Type B pancreatic cell (in vitro differentiated cells): ENCODE measurements around the gene MUCL1. TPM values are rescaled to one million over a fixed set of nuclear protein-coding genes. Genes with fewer than 3 reads are reported as not detected.

Experiments used
- DNase-seq: peaks from one replicate; pipeline ENCODE4 v3.0.0; 2021; ENCODE audit warnings: mixed read lengths; ENCODE audit not compliant: unreplicated experiment; ENCODE audit errors: extremely low spot score
- H3K27ac Mint-ChIP-seq: 2 replicates; pipeline ENCODE4 v1.8.0; 2021; ENCODE audit warnings: mild to moderate bottlenecking, mixed read lengths
- H3K27me3 Mint-ChIP-seq: 2 replicates; pipeline ENCODE4 v1.8.0; 2021; ENCODE audit warnings: mixed read lengths
- H3K36me3 Mint-ChIP-seq: 2 replicates; pipeline ENCODE4 v1.8.0; 2021; ENCODE audit warnings: mixed read lengths
- H3K4me1 Mint-ChIP-seq: one replicate; pipeline ENCODE4 v1.8.0; 2021; ENCODE audit warnings: mixed read lengths; ENCODE audit not compliant: unreplicated experiment
- H3K4me3 Mint-ChIP-seq: 2 replicates; pipeline ENCODE4 v1.8.0; 2021; ENCODE audit warnings: mild to moderate bottlenecking, mixed read lengths
- H3K9me3 Mint-ChIP-seq: 2 replicates; pipeline ENCODE4 v1.8.0; 2021; ENCODE audit warnings: mixed read lengths
- CTCF ChIP-seq: fragments of 200-600 bp; sonication (generic); conservative IDR thresholded peaks from 2 replicates; pipeline ENCODE4 v1.5.0; 2021; ENCODE audit warnings: antibody characterized with exemption, mild to moderate bottlenecking
- long read RNA-seq: library from polyadenylated mRNA; unstranded; transcript quantifications from one replicate; pipeline ENCODE4 v2.0.0, GENCODE V29; 2020
- total RNA-seq: library from RNA; stranded (reverse); gene quantifications from 2 replicates; pipeline ENCODE4 v1.2.1, GENCODE V29; 2021; ENCODE audit warnings: low replicate concordance

MUCL1 gene
- not detected in 2 replicates for total RNA-seq
- long read RNA-seq: 0 reads

- H3K36me3 Mint-ChIP-seq: no peaks in the 10 kb centered on the region
- TF ChIP-seq CTCF: peak; percentile 85
- no peaks in the 10 kb centered on the region for H3K4me1 Mint-ChIP-seq
- peak; percentile 72 for DNase-seq
- peaks cover 7% of the 10 kb centered on the region for H3K27me3 Mint-ChIP-seq
- H3K27ac Mint-ChIP-seq: no peak within 1 kb of the TSS
- H3K4me3 Mint-ChIP-seq: no peak within 1 kb of the TSS
- H3K9me3 Mint-ChIP-seq: no peaks in the 10 kb centered on the region
Observed at GRCh38 chr12:54853933-54854538, at the start of gene MUCL1. Gene MUCL1, plus strand, starts transcription at chr12:54854516. Its CDS starts 67 bp downstream, at chr12:54854583.

- H3K4me1 Mint-ChIP-seq: no peaks in the 10 kb centered on the region
- TF ChIP-seq CTCF: no peak
- no peak overlapping the region for H3K4me3 Mint-ChIP-seq
- DNase-seq: no peak
- no peak overlapping the region for H3K27ac Mint-ChIP-seq
- H3K9me3 Mint-ChIP-seq: no peaks in the 10 kb centered on the region
- H3K27me3 Mint-ChIP-seq: no peaks in the 10 kb centered on the region
- no peaks in the 10 kb centered on the region for H3K36me3 Mint-ChIP-seq
Observed at GRCh38 chr12:54821676-54822075, 32.6 kb upstream of the MUCL1 start.

GRCh38 chr12:54824402-54824801, 29.9 kb upstream of the MUCL1 start:
- Mint-ChIP-seq H3K4me1 (no peaks in the 10 kb centered on the region), H3K27ac (no peak overlapping the region), H3K36me3 (no peaks in the 10 kb centered on the region), H3K4me3 (no peak overlapping the region), H3K27me3 (peaks cover 3% of the 10 kb centered on the region), H3K9me3 (no peaks in the 10 kb centered on the region)
- DNase-seq: no peak
- peak; percentile 71 for TF ChIP-seq CTCF

GRCh38 chr12:54829511-54829910, 24.8 kb upstream of the MUCL1 start:
- TF ChIP-seq CTCF: no peak
- no peaks in the 10 kb centered on the region for H3K4me1 Mint-ChIP-seq

GRCh38 chr12:54830199-54830598, 24.1 kb upstream of the MUCL1 start:
- no peak for TF ChIP-seq CTCF
- no peak overlapping the region for H3K27ac Mint-ChIP-seq

More at GRCh38 chr12:54829511-54829910, 24.8 kb upstream of the MUCL1 start:
- H3K4me3 Mint-ChIP-seq: no peak overlapping the region
- no peaks in the 10 kb centered on the region for H3K36me3 Mint-ChIP-seq
- H3K9me3 Mint-ChIP-seq: no peaks in the 10 kb centered on the region
- H3K27ac Mint-ChIP-seq: no peak overlapping the region
- no peak for DNase-seq
- H3K27me3 Mint-ChIP-seq: peaks cover 5% of the 10 kb centered on the region

More at GRCh38 chr12:54830199-54830598, 24.1 kb upstream of the MUCL1 start:
- no peaks in the 10 kb centered on the region for H3K4me1 Mint-ChIP-seq
- H3K36me3 Mint-ChIP-seq: no peaks in the 10 kb centered on the region
- DNase-seq: no peak
- no peak overlapping the region for H3K4me3 Mint-ChIP-seq
- H3K9me3 Mint-ChIP-seq: no peaks in the 10 kb centered on the region
- H3K27me3 Mint-ChIP-seq: peaks cover 5% of the 10 kb centered on the region
